Keratinocyte (primary cell): ENCODE results near the gene GGCX. TPM values are rescaled to one million over a fixed set of nuclear protein-coding genes. Genes with fewer than 3 reads are reported as not detected.

ENCODE experiments used
- DNase-seq: peaks from one replicate; pipeline ENCODE4 v3.0.0-alpha.2; 2011; ENCODE audit warnings: low read depth, missing footprints, low spot score
- FAIRE-seq: peaks from 2 replicates; lab custom pipeline; 2011; peaks lifted over from hg19 to GRCh38; lab: Jason Lieb, UNC
- H2AFZ ChIP-seq: 2 replicates; pipeline ENCODE4 v1.6.0; 2012; ENCODE audit warnings: low read length, control low read depth, inconsistent platforms; ENCODE audit not compliant: control insufficient read depth
- H3K27ac ChIP-seq: 2 replicates; pipeline ENCODE4 v1.5.1; 2011; ENCODE audit warnings: low read length; ENCODE audit not compliant: control insufficient read depth, insufficient read depth
- H3K27me3 ChIP-seq: 3 replicates; pipeline ENCODE4 v1.6.0; 2011; ENCODE audit warnings: low read length; ENCODE audit not compliant: control insufficient read depth, insufficient read depth; ENCODE audit errors: extremely low read depth
- H3K36me3 ChIP-seq, 2 experiments: 2 replicates in 1 of 2; 3 replicates in 1 of 2; pipeline ENCODE4 v1.5.1; 2011; ENCODE audit warnings: low read length in 2 of 2, mild to moderate bottlenecking in 1 of 2; ENCODE audit not compliant: control insufficient read depth in 2 of 2, insufficient read depth in 2 of 2; ENCODE audit errors: extremely low read depth in 1 of 2
- H3K4me1 ChIP-seq: 3 replicates; pipeline ENCODE4 v1.5.1; 2011; ENCODE audit warnings: low read length; ENCODE audit not compliant: control insufficient read depth, insufficient read depth; ENCODE audit errors: extremely low read depth
- H3K4me2 ChIP-seq: 3 replicates; pipeline ENCODE4 v1.6.0; 2011; ENCODE audit warnings: low read depth, low read length; ENCODE audit not compliant: control insufficient read depth, insufficient read depth; ENCODE audit errors: extremely low read depth
- H3K4me3 ChIP-seq, 3 experiments: fragments of 200-600 bp in 1 of 3; sonication (generic) in 1 of 3; 2 replicates in 2 of 3; 3 replicates in 1 of 3; pipeline ENCODE4 v1.5.1; 2011 to 2016; ENCODE audit warnings: low read length in 3 of 3, mild to moderate bottlenecking in 3 of 3, control low read depth in 2 of 3, inconsistent platforms in 1 of 3, low read depth in 1 of 3, mixed read lengths in 1 of 3, mixed run types in 1 of 3, moderate library complexity in 1 of 3; ENCODE audit not compliant: control insufficient read depth in 2 of 3, insufficient read depth in 2 of 3; ENCODE audit errors: extremely low read depth in 1 of 3
- H3K79me2 ChIP-seq: 2 replicates; pipeline ENCODE4 v1.6.0; 2012; ENCODE audit warnings: low read length; ENCODE audit not compliant: control insufficient read depth, insufficient read depth
- H3K9ac ChIP-seq: 3 replicates; pipeline ENCODE4 v1.6.0; 2011; ENCODE audit warnings: low read length; ENCODE audit not compliant: control insufficient read depth, insufficient read depth; ENCODE audit errors: extremely low read depth
- H3K9me1 ChIP-seq: 3 replicates; pipeline ENCODE4 v1.6.0; 2011; ENCODE audit warnings: low read length; ENCODE audit not compliant: control insufficient read depth, insufficient read depth; ENCODE audit errors: extremely low read depth
- H3K9me3 ChIP-seq: 2 replicates; pipeline ENCODE4 v1.5.1; 2012; ENCODE audit warnings: low read depth, low read length; ENCODE audit not compliant: control insufficient read depth
- H4K20me1 ChIP-seq: 3 replicates; pipeline ENCODE4 v1.6.0; 2011; ENCODE audit warnings: low read length; ENCODE audit not compliant: control insufficient read depth, insufficient read depth; ENCODE audit errors: extremely low read depth
- CTCF ChIP-seq, 3 experiments: IDR thresholded peaks in 1 of 3; conservative IDR thresholded peaks in 1 of 3; optimal IDR thresholded peaks in 1 of 3; 2 replicates in 2 of 3; 3 replicates in 1 of 3; pipeline versions ENCODE3 to v1.5.1; 2011; ENCODE audit warnings: low read length in 3 of 3, mild to moderate bottlenecking in 3 of 3, moderate library complexity in 2 of 3, control low read depth in 1 of 3, inconsistent platforms in 1 of 3; ENCODE audit not compliant: insufficient read depth in 2 of 3; ENCODE audit errors: extremely low read depth in 1 of 3
- EZH2 ChIP-seq: IDR thresholded peaks from one replicate; pipeline ENCODE4 v1.6.1; 2012; ENCODE audit warnings: inconsistent platforms, mild to moderate bottlenecking, low read length, moderate library complexity
- dilution Hi-C: fragments of 300-500 bp; cut with MboI; formaldehyde crosslinking; loops from one replicate; pipeline ENCODE4 v1.7.0; 2020; ENCODE audit warnings: low sequenced_read_pairs; ENCODE audit not compliant: extremely low pct_ligation_motif_present
- polyA plus RNA-seq, 5 experiments: library from polyadenylated mRNA; depleted of rRNA in 3 of 5; stranded (reverse) in 3 of 5; stranded (forward) in 1 of 5; unstranded in 1 of 5; fragments of >200 nt; gene quantifications; 1 replicate in 1 of 5; 2 replicates in 3 of 5; 3 replicates in 1 of 5; pipeline versions ENCODE4 v1.2.1 to v1.2.3, GENCODE V29; 2011 to 2012; ENCODE audit warnings: missing spikeins in 2 of 5, low read depth in 1 of 5, low replicate concordance in 1 of 5

Gene GGCX
- polyA plus RNA-seq, 1 donor (not counting 4 experiments of a cell fraction or from before 2014, with no cell fraction given) = 34.3 TPM

DNA sequence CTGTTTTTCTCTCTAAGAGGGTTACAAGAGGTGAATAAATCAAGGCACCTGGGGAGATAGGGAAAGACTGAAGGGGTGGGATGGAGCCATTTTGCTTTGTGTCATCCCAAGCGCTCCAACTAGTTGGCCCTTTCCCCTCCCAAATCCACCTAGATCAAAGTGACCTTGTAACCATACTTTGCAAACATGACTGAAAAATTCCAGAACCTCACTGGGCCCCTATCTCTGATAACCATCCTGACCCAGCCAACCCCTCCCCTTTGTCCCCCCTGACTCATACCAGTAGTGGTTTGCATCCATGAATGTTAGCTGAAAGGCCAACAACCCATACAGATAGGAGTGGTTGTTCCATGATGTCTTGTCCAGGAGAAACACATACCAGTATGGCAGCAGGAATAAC lies 3.1 kb downstream of the GGCX start:
- Histone ChIP-seq H3K9me1 (no peaks in the 10 kb centered on the region), H3K4me1 (peaks cover 5% of the 10 kb centered on the region), H3K4me3 (no peak overlapping the region), H4K20me1 (no peaks in the 10 kb centered on the region), H3K79me2 (peaks cover 23% of the 10 kb centered on the region), H3K27me3 (no peaks in the 10 kb centered on the region), H3K36me3 (peaks cover 16 to 22% of the 10 kb centered on the region in 2 experiments), H3K9ac (no peak overlapping the region), H3K27ac (no peak overlapping the region), H3K4me2 (no peak overlapping the region), H3K9me3 (no peaks in the 10 kb centered on the region), H2AFZ (no peak overlapping the region)
- no peak for DNase-seq
- dilution Hi-C loops = no loop called here
- FAIRE-seq = no peak
- TF ChIP-seq CTCF (optimal IDR thresholded peaks at IDR 0.05 in 1 of 3, IDR thresholded peaks at IDR 0.05 in 1 of 3, conservative IDR thresholded peaks at IDR 0.05 in 1 of 3; ENCODE audit: extremely low read depth in 1 of 3, insufficient read depth in 2 of 3, low read length in 3 of 3) = no peak
- no peak for TF ChIP-seq EZH2

GRCh38 chr2:85557130-85557529 lies 4.2 kb downstream of the GGCX start:
- DNase-seq = no peak
- Histone ChIP-seq H3K36me3 (peaks cover 19 to 30% of the 10 kb centered on the region in 2 experiments), H3K9ac (no peak overlapping the region), H3K9me1 (no peaks in the 10 kb centered on the region), H3K4me3 (no peak overlapping the region), H3K27ac (no peak overlapping the region), H2AFZ (no peak overlapping the region), H3K4me1 (peaks cover 5% of the 10 kb centered on the region), H3K79me2 (peaks cover 23% of the 10 kb centered on the region), H3K27me3 (no peaks in the 10 kb centered on the region), H3K4me2 (no peak overlapping the region), H3K9me3 (no peaks in the 10 kb centered on the region), H4K20me1 (no peaks in the 10 kb centered on the region)
- no peak for FAIRE-seq
- dilution Hi-C loops = no loop called here
- no peak for TF ChIP-seq CTCF (optimal IDR thresholded peaks at IDR 0.05 in 1 of 3, IDR thresholded peaks at IDR 0.05 in 1 of 3, conservative IDR thresholded peaks at IDR 0.05 in 1 of 3; ENCODE audit: extremely low read depth in 1 of 3, insufficient read depth in 2 of 3, low read length in 3 of 3)
- TF ChIP-seq EZH2 = no peak
